LHCN-M2 (cell line): ENCODE data around the gene CAMK2D. TPM values are rescaled to one million over a fixed set of nuclear protein-coding genes. Genes with fewer than 3 reads are reported as not detected.

ENCODE experiments used
- DNase-seq: peaks from one replicate; pipeline ENCODE4 v3.0.0-alpha.2; 2012; ENCODE audit warnings: low read depth
- total RNA-seq: library from RNA; depleted of rRNA; stranded (reverse); fragments of >200 nt; gene quantifications from 2 replicates; pipeline ENCODE4 v1.2.3, GENCODE V29; 2014

The CAMK2D gene
- total RNA-seq, 1 experiment from 2014 or later: 99.8 TPM

DNA sequence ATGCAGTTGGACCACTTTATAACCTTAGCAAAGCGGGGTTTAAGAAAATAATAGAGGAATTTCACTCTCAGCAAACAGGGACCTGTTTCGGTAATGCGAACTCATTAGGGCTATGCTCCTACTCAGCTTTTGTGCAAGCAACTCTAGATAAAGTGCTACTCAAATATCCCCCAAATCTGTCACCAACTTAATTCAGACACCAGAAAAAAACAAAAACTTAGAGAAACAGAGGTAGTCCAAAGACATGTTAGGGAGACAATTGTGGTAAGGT is 123.0 kb downstream of the CAMK2D start:
- DNase-seq: no peak

DNA sequence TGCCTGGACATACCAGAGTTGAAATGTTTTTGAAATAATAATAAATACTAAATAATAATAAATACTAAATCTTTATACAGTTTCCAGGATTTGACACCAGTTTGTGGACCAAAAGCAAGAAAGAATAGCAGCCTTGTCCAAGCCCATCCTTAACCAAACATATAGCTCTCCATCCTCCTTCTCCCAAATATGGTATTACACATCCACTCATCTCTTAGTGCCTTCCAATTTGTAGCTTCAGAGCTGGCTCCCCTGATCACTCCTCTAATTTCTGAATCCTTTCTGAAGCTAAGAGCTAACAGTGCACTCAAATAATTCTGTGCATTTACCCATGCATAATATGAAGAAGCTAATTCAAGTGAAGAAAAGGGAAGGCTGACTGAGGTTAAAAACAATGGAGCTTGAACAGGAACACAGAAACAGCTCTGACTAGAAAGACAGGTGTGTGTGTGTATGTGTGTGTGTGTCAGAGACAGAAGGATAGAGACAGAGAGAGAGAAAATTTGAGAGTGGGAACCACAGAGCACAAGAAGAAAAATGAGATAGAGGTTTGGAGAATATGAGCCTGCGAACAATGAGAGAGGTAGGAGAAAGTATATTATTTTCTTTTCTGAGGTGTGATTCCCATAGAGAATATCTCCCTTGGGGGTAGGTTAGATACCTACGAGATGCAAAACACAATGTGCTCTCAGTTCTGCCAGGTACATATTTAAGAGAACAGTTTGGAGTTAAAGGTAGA is 123.5 kb downstream of the CAMK2D start:
- no peak for DNase-seq

DNA sequence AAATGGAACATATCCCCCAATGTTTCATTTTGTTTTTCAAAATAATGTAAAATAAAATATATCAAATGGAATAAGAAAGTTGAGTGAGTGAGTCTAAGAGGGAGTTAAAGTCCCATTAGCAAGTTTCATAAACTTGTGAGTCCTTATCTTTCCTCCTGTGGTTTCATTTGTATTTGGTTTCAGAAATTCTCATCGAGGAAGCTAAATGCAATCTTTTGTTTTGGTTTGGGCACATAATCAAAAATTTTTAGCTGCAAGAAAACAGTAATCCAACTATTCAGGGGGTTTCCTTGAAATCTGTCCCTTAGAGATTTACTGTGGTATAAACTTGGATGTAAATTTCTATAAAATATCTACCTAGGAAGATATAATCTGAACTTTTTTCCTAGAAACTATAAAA is 124.2 kb downstream of the CAMK2D start:
- peak; percentile 22 for DNase-seq

DNA sequence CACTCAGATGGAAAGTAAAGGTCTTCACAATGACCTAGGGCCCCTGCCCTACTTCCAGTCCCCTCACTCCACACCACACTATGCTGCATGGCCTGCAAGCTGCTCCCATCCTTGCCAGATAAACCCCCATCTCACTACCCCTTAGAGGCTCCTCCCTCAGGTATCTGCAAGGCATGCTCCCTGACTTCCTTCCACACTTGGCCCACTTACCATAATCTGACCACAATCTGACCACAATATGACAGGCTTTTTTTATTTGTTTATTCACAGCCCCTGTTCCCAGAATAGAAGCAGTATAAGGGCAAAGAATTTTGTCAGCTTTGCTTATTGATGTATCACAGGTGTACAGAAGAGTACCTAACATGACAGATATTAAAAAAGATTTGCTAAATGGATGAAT is 124.7 kb downstream of the CAMK2D start:
- DNase-seq: peak; percentile 86

DNA sequence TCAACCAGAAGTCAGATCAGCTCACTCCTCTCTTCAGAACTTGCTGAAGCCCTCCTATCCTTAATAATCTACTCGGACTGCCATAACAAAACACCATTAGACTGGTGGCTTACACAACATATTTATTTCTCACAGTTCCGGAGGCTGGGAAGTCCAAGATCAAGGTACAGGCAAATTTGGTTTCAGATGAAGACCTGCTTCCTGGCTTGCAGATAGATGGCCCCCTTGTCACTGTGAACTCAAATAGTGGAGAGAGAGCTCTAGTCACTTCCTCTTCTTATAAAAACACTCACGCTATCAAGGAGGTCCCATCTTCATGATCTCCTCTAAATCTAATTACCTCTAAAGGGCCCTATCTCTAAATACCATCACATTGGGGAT is 125.1 kb downstream of the CAMK2D start:
- DNase-seq: peak; percentile 23

DNA sequence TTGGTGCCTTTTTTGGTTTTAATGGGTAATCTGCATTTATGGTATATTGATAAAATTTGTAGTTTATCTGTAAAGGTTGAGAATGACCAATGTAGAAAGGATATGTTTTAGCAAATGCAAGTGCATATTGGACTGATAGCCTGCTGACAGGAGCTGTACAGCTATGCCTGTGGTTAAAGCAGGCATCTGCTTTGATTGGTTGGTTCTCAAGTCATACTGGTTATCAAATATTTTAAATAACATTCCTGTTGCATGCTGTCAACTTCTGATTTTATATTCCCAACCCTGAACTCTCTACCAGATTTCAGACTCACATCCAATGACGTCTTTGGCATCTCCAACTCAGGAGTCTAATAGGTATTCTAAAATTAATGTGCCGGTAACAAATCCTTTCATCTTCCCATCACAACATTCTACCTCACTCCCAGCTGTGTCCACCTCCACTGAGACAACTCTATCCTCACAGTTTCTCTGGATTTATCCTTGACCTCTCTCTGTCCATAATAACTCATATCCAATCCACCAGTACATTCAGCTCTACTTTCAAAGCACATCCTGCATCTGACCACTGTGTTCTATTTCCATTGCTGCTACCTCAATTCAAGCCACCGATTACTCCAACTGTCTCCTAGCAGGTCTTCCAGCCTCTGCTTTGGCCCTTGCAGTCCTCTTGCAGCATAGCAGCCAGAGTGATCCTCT is 125.7 kb downstream of the CAMK2D start:
- DNase-seq: peak; percentile 78

DNA sequence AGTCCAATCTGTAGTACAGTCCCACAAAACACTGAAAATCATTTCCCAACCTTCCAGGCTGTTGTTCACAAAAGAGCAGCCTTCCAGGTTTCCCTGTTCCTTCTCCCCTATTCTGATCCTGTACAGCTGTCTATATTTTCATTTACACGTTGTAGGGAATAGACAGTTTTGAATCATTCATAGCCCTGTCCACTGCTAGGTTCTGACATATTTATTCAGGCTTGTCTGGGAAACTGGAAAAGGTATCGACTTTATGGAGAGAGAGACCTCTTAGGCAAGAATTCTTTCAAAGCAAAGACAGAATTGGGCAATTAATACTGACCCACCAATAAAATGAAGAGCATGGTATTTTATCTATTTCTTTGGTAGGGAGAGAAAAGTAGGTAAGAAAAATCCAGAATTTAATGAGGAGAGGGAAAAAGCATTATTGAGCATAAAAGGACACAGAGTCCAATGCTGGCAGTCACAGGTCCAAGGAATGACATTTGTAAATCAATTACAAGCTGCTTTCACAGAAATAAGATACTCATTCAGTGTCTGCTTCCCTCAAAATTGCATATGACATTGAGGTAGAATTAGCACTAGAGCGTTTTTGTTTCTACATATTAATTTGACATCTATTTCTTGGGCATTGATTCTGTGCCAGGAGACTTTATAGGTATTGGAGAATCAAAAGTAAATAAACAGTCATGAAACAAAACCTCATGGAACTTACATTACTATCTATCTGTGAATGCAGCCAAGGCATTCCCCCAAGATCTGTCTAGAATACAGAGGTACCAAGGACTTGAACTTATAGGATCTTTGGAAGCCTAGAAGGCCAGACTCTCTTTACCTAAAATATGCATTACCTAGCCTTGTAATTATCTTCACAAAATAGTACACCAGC is 127.2 kb downstream of the CAMK2D start:
- DNase-seq: no peak

DNA sequence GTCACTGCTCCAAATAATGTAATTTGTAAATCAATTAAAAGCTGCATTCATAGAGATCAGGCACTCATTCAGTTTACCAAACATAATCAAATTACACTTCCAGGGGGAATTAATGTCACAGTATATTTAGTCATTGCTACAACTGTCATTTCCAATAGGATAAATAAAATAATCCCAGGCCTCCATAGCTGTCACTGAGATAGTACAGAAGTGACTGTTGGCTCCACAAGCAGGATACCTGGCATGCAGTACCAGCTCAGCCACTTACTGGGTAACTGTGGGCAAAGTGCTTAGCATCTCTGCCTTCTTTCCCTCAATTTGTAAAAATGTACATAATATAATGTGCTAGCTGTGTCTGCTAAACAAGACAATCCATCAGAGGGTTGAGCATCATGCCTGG is 128.1 kb downstream of the CAMK2D start:
- no peak for DNase-seq

DNA sequence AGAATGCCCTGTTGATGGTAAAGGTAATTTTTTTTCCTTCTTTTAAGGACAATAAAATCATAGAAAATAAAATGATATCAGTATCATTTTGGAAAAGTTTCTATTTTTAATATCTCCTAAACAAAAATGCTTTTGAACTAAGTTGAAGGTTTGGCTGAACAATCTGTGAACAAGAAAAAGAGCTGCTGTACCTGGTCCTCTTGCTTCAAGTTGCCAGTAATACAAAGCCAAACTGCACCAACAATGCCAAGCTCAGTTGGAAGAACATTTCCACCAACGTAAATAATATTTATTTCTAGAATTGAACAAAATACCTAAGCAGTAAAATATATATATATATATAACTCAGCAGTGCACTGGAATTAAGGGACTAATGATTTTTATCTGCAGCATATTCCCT is 132.8 kb downstream of the CAMK2D start:
- DNase-seq: no peak

DNA sequence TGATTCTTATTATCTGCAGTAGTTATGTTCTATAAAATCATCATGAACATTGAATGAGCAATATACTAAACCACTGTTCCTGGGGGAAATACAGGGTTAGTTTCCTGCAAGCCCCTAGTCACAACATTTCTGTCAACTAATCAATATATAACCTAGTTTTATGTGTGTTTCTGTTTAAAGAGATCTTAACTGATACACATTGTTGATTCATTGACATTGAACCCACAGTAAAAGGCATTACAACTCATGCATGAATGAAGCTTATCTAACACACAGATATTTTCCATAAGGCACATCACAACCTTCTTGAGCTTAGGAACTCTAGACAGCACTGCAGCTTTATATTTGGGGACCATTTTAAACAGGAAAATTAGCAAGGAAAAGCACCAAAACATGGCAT is 134.2 kb downstream of the CAMK2D start:
- DNase-seq: no peak

DNA sequence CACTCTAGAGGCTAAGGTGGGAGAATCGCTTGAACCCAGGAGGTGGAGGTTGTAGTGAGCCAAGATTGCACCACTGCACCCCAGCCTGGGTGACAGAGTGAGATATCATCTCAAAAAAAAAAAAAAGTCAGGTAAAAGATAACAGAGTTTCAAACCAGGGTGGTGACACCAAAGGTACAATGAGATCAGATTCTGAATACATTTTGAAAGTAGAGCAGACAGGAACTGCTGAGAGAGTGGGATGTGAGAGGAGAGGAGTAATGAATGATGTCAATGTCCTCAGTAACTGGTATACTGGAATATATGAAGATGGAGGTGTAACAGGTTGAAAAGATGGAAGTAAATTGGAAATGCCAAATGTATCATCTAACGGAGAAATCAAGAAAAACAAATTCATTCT is 135.6 kb downstream of the CAMK2D start:
- DNase-seq: no peak

DNA sequence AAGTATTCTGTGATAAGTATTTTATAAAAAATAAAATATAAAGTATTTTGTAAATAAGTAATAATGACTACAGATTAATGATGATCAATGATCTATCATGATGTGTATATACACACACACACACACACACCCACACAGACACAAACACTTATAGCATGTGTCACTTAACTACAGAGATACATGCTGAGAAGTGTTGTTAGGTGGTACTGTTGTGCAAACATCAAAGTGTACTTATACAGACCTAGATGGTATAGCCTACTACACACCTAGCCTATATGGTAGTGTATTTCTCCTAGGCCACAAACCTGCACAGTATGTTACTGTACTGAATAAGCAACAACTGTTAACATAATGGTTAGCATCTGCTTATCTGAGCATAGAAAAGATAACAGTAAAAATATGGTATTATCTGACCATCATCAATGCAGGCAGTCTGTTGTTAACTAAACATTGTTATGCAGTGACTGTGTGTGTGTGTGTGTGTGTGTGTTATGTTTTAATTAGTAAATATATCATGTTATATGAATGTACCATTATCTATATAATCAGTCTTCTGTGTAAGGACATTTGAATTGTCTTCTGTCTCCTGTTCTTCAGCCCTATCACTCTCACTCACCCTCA is 138.2 kb downstream of the CAMK2D start:
- no peak for DNase-seq

DNA sequence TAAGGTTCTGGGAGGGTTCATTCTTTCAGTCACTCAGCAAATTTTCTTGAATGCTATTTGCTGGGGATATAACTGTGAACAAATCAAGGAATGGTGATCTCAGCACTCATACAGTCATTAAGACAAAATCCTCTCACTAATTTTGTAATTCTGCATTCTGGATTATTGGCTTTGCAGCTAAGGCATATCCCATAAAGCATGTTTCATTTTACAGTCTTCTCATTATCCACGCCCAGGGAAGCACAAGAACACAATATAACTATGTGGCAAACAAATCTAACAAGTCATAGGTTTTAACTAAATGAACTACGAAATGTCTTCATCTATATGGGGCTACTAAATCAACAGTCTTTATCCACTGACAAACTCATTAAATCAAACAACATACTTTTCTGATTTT is 139.9 kb downstream of the CAMK2D start:
- DNase-seq: no peak

DNA sequence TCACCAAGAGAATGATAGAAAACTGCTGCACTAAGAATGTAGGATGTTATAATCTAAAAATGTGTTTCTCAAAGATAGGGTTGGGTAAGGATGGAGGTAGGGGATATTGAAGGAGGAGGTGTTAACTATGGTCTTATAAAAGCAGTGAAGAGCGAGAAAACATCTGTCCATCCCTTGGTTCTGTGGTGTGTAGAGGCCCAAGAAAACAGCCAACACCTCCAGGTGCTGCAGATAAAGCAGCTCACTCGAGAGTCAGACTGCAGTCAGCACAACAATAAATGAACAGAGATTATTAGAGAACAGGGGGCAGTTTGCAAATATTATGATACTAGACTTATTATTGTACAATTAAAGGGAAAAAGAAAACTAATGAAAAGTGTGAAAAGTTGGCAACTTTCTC is 141.5 kb downstream of the CAMK2D start:
- no peak for DNase-seq

DNA sequence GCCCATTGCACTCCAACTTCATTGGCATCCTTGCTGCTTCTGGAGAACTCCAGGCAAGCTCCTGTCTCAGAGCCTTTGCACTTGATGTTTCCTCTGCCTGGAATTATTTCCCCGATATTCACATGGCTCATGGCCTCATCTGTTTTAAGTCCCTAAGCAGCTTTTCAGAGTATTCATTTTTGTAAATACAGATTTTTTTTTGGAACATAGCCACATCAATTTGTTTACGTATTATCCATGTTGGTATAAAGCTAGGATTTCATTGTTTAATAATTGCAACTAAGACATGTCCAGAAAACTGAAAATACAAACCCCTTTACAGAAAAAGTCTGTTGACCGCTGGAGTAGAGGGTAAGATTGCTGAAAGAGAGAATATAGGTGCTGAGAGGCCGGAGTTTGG is 142.0 kb downstream of the CAMK2D start:
- no peak for DNase-seq

DNA sequence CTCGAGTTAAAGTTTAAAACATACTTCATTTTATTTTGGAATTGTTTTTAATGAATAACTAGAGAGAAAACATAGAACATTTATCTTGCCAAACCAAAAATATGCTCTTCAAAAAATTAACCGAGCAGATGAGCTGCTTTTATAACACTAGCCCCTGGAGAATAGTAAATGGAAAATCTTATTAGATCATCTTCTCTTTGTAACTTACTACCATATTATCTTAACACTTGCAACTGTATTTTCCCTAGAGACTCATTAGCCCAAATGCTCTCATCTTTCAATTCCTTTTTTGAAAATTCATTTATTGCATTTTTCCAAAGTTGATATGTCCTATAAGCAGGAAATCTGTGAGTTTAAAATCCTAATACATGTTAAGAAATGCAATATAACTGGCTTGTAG is 143.3 kb downstream of the CAMK2D start:
- peak; percentile 53 for DNase-seq

DNA sequence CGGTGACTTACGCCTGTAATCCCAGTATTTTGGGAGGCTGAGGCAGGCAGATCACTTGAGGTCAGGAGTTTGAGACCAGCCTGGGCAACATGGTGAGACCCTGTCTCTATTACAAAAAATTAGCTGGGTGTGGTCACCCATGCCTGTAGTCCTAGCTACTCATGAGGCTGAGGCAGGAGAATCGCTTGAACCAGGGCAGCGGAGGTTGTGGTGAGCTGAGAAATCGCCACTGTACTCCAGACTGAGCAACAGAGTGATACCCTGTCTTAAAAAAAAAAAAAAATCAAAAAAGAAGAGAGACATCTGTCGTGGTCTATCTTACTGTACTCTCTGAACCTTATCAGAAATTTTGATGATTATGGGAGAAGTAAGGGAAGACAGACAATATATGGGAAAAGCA is 144.3 kb downstream of the CAMK2D start:
- DNase-seq: no peak

DNA sequence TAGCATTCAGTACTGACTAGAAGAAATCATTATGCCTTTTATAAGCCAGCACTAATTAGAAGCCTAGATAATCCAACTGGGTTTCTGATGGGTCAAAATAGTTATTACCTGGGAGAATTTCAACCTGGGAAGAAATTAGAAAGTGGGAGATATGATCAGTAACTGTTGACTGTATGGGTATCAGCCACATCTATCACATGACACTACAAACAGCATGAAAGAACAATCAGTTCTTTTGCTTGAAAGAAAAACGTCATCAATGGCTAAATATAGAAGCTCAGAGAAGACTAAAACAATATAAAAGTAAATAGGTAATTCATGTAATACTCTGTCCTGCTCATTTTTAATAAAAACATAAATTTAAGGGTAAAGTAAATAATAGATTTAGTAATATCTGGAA is 145.1 kb downstream of the CAMK2D start:
- DNase-seq: peak; percentile 55

DNA sequence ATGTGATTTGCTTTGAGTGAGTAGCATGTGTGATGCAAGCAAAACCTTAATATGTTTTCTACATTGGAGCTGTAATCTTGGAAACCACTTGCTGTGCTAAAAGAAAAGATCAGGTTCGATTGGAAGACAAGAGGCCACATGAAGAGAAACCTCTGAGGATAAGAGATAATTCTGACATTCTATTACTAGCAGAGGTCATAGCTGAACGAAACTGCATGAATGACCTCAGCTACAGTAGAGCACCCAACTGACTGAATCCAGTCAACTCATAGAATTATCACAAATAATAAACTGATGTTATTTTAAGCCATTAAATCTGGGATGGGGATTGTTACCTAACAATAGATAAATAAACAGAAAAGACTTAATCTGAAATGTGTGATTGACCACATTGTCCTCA is 147.1 kb downstream of the CAMK2D start:
- DNase-seq: no peak

DNA sequence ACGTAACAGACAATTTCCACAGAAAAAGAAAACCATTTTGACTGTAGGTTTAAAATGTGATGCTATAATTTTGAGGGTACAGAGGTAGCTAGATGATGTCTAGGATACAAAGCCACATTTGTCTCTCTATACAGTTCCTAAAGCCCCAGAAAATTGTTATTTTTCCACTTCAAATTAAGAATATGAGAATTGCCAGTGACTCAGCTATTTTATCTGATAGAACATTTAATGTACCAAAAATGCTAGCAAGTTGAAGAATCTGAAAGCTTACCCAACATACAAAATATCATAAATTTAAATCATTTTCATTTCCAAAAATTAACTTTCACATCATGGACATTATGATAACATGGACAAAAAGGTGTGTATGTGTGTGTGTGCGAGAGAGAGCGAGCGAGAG is 148.0 kb downstream of the CAMK2D start:
- no peak for DNase-seq

DNA sequence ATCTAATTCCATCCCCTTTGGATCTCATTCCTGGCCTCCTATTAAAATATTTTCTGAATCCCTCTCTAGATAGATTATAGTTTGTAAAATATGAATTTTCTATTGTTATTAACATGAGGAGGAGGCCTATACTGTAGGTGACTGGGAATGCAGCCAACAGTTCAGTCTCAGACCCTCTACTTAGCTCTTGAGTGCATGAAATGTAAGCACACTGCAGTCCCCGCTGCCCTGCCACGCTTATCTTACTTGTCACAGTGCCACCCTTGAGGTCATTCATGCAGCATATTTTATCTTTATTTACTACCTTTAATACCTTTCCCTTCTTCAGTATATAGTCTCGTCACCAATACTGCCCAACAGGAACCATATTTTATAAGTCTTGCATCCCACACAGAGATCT is 151.0 kb downstream of the CAMK2D start:
- no peak for DNase-seq

DNA sequence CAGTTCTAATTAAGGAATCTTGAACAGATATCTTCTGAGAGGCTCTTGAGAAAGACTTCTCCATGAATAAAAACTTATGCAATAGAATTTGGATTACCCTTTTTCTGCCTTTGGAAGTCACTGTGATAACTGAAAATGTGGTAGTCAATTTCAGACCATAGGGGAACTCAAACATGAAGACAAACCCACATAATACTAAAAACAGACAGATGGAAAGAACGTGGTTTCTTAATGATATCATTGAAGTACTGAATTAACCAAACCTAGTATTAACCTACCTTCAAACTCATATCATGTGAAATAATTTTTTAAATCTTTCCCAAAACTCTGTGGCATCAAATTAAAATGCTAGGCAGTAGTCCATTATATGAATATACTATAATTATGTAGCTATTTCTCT is 153.5 kb downstream of the CAMK2D start:
- DNase-seq: no peak
